WI38 (cell line): ENCODE measurements around the gene TCF7L2.

Experiments
- H3K4me3 ChIP-seq: 2 replicates; pipeline ENCODE4 v1.5.1; 2011; ENCODE audit warnings: low read depth, mild to moderate bottlenecking, control low read depth, low read length
- TF ChIP-seq, protein P1 (sequence below): IDR thresholded peaks from 2 replicates; pipeline ENCODE4 v1.5.1; 2012; ENCODE audit warnings: low read depth, mild to moderate bottlenecking, control low read depth, low read length

Gene TCF7L2

DNA sequence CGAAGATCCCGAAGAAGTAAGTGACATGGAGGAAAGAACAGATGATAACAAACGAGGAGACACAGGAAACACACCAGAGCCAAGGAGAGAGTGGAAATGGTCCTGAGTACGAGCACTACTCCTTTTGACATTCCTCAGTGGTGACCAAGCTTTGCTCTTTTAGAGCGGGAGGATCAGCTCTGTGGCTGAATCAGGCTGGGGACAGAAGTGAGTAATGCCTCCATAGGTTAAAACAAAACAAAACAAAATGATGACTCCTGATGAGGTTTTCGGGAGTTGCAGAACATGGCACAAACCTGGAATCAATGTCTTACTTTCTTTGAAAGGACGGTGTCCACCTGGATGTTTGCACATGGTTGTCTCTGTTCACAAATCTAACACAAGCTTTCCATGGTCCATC is 30.3 kb upstream of the TCF7L2 start:
- no peak overlapping the region for H3K4me3 ChIP-seq

DNA sequence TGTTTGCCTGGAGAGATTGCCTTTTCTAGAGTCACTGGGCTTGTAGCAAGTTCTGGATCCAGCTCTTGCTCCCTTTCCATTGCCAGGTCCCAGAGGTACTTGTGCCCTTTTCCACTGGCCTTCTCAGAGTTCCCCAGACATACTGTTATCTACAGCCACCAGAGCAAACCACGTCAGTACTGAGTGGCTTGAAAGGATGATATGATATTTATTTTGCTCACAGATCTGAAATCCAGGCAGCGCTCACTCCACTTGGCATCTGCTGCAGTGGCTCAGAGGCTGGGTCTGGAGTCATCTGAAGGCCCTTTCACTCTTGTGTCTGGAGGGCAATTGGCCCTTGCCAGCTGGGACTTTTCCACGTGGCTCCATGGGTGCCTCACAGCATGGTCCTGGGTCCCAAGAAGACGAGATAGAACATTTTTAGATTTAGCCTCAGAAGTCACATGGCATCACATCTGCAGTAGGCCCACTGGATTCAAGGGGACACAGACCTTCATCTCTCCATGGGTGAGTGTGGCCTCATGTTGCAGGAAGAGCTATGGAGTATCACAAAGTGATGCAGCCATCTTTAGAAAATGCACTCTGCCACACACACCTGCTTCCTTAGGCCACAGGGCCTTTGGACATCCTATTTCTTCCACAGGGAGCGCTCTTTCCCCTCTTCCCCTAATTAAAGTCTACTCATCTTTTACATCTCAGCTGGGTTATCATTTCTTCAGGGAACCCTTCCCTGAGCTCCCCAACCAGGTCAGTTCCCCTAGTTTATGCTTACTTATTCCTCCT is 22.9 kb upstream of the TCF7L2 start:
- TF ChIP-seq, protein P1, sequence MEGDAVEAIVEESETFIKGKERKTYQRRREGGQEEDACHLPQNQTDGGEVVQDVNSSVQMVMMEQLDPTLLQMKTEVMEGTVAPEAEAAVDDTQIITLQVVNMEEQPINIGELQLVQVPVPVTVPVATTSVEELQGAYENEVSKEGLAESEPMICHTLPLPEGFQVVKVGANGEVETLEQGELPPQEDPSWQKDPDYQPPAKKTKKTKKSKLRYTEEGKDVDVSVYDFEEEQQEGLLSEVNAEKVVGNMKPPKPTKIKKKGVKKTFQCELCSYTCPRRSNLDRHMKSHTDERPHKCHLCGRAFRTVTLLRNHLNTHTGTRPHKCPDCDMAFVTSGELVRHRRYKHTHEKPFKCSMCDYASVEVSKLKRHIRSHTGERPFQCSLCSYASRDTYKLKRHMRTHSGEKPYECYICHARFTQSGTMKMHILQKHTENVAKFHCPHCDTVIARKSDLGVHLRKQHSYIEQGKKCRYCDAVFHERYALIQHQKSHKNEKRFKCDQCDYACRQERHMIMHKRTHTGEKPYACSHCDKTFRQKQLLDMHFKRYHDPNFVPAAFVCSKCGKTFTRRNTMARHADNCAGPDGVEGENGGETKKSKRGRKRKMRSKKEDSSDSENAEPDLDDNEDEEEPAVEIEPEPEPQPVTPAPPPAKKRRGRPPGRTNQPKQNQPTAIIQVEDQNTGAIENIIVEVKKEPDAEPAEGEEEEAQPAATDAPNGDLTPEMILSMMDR: no peak
- H3K4me3 ChIP-seq: no peak overlapping the region

More for the DNA sequence above, 30.3 kb upstream of the TCF7L2 start:
- TF ChIP-seq, protein P1: no peak

DNA sequence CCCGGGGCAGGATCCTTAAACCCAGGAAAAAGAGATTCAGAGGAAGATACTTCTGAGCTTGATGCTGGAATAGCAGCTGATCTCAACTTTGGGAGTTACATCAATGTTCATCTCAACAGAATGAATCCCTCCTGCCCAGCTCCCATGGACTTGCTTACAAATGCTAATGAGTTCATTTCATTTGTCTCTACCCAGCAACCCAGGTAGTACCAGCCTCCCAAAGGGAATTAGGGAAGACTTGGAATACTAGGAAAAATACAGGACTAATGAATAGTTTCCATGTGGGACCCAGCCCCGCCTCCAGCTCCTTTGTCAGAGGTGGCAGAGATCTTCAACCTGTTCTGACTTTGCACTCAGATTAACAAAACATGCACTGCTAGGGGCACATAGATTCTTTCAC is 22.1 kb upstream of the TCF7L2 start:
- no peak overlapping the region for H3K4me3 ChIP-seq

GRCh38 chr10:112932658-112933057 is 17.4 kb upstream of the TCF7L2 start:
- TF ChIP-seq, protein P1: no peak

More for the DNA sequence above, 22.1 kb upstream of the TCF7L2 start:
- TF ChIP-seq, protein P1: no peak

DNA sequence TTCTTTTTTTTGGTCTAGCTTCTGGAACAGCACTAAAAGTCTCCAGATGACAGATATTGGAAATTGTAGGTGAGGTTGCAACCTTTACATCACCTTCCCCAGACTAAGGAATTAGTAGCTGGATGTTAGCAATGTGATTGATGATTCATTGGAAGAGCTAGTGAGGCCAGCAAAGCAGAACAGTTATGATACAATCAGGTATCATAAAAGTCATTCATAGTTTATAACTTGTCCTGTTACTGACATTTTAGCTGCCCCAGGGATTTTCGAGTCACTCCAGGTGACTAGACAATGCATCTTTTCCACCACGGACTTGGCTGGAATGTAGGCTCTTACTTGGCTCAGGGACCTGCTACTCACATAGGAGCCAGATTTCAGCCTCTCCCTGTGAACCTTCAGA is 15.9 kb upstream of the TCF7L2 start:
- no peak overlapping the region for H3K4me3 ChIP-seq
- TF ChIP-seq, protein P1: no peak

More at GRCh38 chr10:112932658-112933057, 17.4 kb upstream of the TCF7L2 start:
- H3K4me3 ChIP-seq: no peak overlapping the region

DNA sequence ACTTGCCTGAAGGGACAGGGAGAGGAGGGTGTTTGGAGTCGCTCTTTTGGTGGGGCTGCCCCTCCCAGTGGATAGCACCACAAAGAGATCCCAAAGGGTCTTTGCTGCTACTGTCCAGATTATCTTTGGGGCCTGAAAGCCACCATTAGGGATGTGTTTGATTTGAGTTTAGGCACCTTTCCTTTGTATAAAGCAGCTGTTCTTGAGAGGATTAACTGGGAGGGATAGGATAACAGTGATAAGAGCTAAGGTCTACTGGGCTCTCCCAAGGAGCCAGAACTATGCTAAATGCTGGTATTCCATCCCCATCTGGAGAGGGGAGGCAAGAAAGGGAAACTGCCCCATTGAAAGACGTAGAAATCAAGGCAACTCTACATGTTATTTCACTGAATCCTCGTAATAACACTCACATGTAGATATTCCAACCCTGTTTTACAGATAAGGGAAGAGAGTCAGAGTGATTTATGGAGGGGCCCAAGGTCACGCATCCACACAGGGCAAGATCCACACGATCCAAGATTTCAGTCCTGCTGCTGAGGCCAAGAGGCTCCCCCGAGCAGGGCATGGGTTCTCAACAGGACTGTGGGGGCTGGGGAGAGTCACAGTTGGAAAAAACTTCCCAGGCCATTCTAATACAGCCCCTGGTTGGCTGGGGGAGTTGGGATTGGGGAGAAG is 11.1 kb upstream of the TCF7L2 start:
- H3K4me3 ChIP-seq: no peak overlapping the region
- TF ChIP-seq, protein P1: no peak

GRCh38 chr10:112945811-112946210 is 4.2 kb upstream of the TCF7L2 start:
- H3K4me3 ChIP-seq: no peak overlapping the region
- TF ChIP-seq, protein P1: no peak
